ENCODE results near the gene SDC1. TPM values are rescaled to one million over a fixed set of nuclear protein-coding genes. Genes with fewer than 3 reads are reported as not detected.

SDC1 gene
- total RNA-seq, 1 donor from 2014 or later, result 74.3 TPM

DNA sequence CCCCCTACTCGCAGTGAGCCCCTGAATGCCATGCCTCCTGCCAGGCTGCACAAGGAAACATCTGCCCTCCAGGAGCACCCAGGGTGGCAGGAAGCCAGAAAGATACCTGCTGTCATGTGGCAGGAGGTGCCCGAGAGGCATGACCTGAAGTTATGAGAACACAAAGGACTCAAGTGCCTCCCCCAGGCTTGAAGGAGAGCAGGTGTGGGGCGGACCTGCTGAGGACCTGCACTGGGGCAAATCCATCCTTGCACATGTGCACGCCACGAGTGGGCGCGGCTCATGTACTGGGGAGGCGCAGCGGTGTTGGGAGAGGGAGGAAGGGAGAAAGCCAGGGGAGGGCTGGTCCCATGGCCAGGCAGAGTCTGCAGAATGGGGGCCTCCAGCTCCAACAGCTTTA, 26.9 kb downstream of the SDC1 start:
- H3K27me3 Mint-ChIP-seq (ENCODE audit: low read depth, unreplicated experiment), result peaks cover 18% of the 10 kb centered on the region
- Histone ChIP-seq H3K9ac (ENCODE audit: low read length) (no peak overlapping the region), H3K9me3 (ENCODE audit: insufficient read depth, low read depth, low read length) (no peaks in the 10 kb centered on the region), H3K27me3 (ENCODE audit: insufficient read depth, low read length) (no peaks in the 10 kb centered on the region), H4K20me1 (ENCODE audit: insufficient read depth, low read length) (no peaks in the 10 kb centered on the region), H3K4me2 (ENCODE audit: low read length) (no peak overlapping the region), H3K36me3 (ENCODE audit: insufficient read depth, low read length) (no peaks in the 10 kb centered on the region), H2AFZ (ENCODE audit: low read depth, low read length) (no peak overlapping the region), H3K79me2 (ENCODE audit: insufficient read depth, low read length) (no peaks in the 10 kb centered on the region), H3K4me1 (ENCODE audit: insufficient read depth, low read length) (no peaks in the 10 kb centered on the region), H3K4me3 (ENCODE audit: insufficient read depth, low read depth, low read length) (no peak overlapping the region), H3K27ac (ENCODE audit: low read depth, low read length) (no peak overlapping the region)
- FAIRE-seq (no peak), DNase-seq (ENCODE audit: low read depth) (no peak)
- no peaks in the 10 kb centered on the region for H3K9me3 Mint-ChIP-seq (ENCODE audit: unreplicated experiment)
- no peak overlapping the region for H3K4me3 Mint-ChIP-seq (ENCODE audit: unreplicated experiment)
- peaks cover 6% of the 10 kb centered on the region for H3K4me1 Mint-ChIP-seq (ENCODE audit: low read depth, unreplicated experiment)
- H3K27ac Mint-ChIP-seq (ENCODE audit: unreplicated experiment), result no peak overlapping the region
- peaks cover 19% of the 10 kb centered on the region for H3K36me3 Mint-ChIP-seq (ENCODE audit: low read depth, unreplicated experiment)
- TF ChIP-seq, protein P1, sequence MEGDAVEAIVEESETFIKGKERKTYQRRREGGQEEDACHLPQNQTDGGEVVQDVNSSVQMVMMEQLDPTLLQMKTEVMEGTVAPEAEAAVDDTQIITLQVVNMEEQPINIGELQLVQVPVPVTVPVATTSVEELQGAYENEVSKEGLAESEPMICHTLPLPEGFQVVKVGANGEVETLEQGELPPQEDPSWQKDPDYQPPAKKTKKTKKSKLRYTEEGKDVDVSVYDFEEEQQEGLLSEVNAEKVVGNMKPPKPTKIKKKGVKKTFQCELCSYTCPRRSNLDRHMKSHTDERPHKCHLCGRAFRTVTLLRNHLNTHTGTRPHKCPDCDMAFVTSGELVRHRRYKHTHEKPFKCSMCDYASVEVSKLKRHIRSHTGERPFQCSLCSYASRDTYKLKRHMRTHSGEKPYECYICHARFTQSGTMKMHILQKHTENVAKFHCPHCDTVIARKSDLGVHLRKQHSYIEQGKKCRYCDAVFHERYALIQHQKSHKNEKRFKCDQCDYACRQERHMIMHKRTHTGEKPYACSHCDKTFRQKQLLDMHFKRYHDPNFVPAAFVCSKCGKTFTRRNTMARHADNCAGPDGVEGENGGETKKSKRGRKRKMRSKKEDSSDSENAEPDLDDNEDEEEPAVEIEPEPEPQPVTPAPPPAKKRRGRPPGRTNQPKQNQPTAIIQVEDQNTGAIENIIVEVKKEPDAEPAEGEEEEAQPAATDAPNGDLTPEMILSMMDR (IDR thresholded peaks at IDR 0.05; ENCODE audit: insufficient read depth, low read depth, low read length), result no peak
- TF ChIP-seq EZH2 (IDR thresholded peaks at IDR 0.05; ENCODE audit: insufficient read depth, low read length), result no peak

DNA sequence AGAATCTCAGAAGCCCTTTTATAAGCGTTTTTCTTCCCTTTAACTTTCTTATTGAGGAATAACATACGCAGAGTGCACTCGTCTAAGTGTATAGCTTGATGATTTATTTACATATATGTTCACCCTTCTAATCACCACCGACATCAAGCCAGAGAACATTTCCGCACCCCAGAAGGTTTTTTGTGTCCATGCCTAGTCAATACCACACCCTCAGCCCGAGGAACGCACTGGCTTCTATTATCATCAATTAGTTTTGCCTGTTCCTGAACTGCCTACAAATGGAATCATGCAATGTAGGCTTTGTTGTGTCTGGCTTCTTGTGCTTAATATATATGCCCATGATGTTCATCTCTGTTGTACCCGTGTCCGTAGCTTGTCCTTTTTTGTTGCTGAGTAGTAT, 27.7 kb downstream of the SDC1 start:
- Histone ChIP-seq H2AFZ (ENCODE audit: low read depth, low read length) (no peak overlapping the region), H3K4me1 (ENCODE audit: insufficient read depth, low read length) (no peaks in the 10 kb centered on the region), H3K36me3 (ENCODE audit: insufficient read depth, low read length) (no peaks in the 10 kb centered on the region), H3K27me3 (ENCODE audit: insufficient read depth, low read length) (no peaks in the 10 kb centered on the region), H3K4me3 (ENCODE audit: insufficient read depth, low read depth, low read length) (no peak overlapping the region), H3K79me2 (ENCODE audit: insufficient read depth, low read length) (no peaks in the 10 kb centered on the region), H3K27ac (ENCODE audit: low read depth, low read length) (no peak overlapping the region), H3K4me2 (ENCODE audit: low read length) (no peak overlapping the region), H3K9me3 (ENCODE audit: insufficient read depth, low read depth, low read length) (no peaks in the 10 kb centered on the region), H4K20me1 (ENCODE audit: insufficient read depth, low read length) (no peaks in the 10 kb centered on the region), H3K9ac (ENCODE audit: low read length) (no peak overlapping the region)
- H3K9me3 Mint-ChIP-seq (ENCODE audit: unreplicated experiment), result no peaks in the 10 kb centered on the region
- TF ChIP-seq EZH2 (IDR thresholded peaks at IDR 0.05; ENCODE audit: insufficient read depth, low read length), result no peak
- TF ChIP-seq, protein P1 (IDR thresholded peaks at IDR 0.05; ENCODE audit: insufficient read depth, low read depth, low read length), result no peak
- no peak overlapping the region for H3K27ac Mint-ChIP-seq (ENCODE audit: unreplicated experiment)
- FAIRE-seq (no peak), DNase-seq (ENCODE audit: low read depth) (no peak)
- peaks cover 6% of the 10 kb centered on the region for H3K4me1 Mint-ChIP-seq (ENCODE audit: low read depth, unreplicated experiment)
- peaks cover 18% of the 10 kb centered on the region for H3K36me3 Mint-ChIP-seq (ENCODE audit: low read depth, unreplicated experiment)
- H3K4me3 Mint-ChIP-seq (ENCODE audit: unreplicated experiment), result no peak overlapping the region
- peaks cover 18% of the 10 kb centered on the region for H3K27me3 Mint-ChIP-seq (ENCODE audit: low read depth, unreplicated experiment)

GRCh38 chr2:20196657-20197161, 28.2 kb downstream of the SDC1 start:
- DNase-seq (ENCODE audit: low read depth), result no peak
- Histone ChIP-seq H4K20me1 (ENCODE audit: insufficient read depth, low read length) (no peaks in the 10 kb centered on the region), H3K9me3 (ENCODE audit: insufficient read depth, low read depth, low read length) (no peaks in the 10 kb centered on the region), H2AFZ (ENCODE audit: low read depth, low read length) (no peak overlapping the region), H3K4me3 (ENCODE audit: insufficient read depth, low read depth, low read length) (no peak overlapping the region), H3K4me2 (ENCODE audit: low read length) (no peak overlapping the region), H3K4me1 (ENCODE audit: insufficient read depth, low read length) (no peaks in the 10 kb centered on the region), H3K27ac (ENCODE audit: low read depth, low read length) (no peak overlapping the region), H3K9ac (ENCODE audit: low read length) (no peak overlapping the region), H3K79me2 (ENCODE audit: insufficient read depth, low read length) (no peaks in the 10 kb centered on the region), H3K27me3 (ENCODE audit: insufficient read depth, low read length) (no peaks in the 10 kb centered on the region), H3K36me3 (ENCODE audit: insufficient read depth, low read length) (no peaks in the 10 kb centered on the region)
- H3K4me3 Mint-ChIP-seq (ENCODE audit: unreplicated experiment), result no peak overlapping the region
- H3K4me1 Mint-ChIP-seq (ENCODE audit: low read depth, unreplicated experiment), result peaks cover 6% of the 10 kb centered on the region
- no peaks in the 10 kb centered on the region for H3K9me3 Mint-ChIP-seq (ENCODE audit: unreplicated experiment)
- H3K36me3 Mint-ChIP-seq (ENCODE audit: low read depth, unreplicated experiment), result peaks cover 13% of the 10 kb centered on the region
- TF ChIP-seq EZH2 (IDR thresholded peaks at IDR 0.05; ENCODE audit: insufficient read depth, low read length), result no peak
- TF ChIP-seq, protein P1 (IDR thresholded peaks at IDR 0.05; ENCODE audit: insufficient read depth, low read depth, low read length), result no peak
- no peak for FAIRE-seq
- no peak overlapping the region for H3K27ac Mint-ChIP-seq (ENCODE audit: unreplicated experiment)
- peaks cover 18% of the 10 kb centered on the region for H3K27me3 Mint-ChIP-seq (ENCODE audit: low read depth, unreplicated experiment)

All from astrocyte (in vitro differentiated cells and primary cell).